Mononuclear cell (primary cell): ENCODE measurements around the gene FOXC2. TPM values are rescaled to one million over a fixed set of nuclear protein-coding genes. Genes with fewer than 3 reads are reported as not detected.
A peak's percentile ranks its signal among the peaks of the same experiment; 100 is the strongest.

Source experiments
- H3K27me3 ChIP-seq: 2 replicates; pipeline ENCODE4 v1.6.0; 2011; ENCODE audit warnings: low read length, control low read depth; ENCODE audit not compliant: insufficient read depth
- H3K4me1 ChIP-seq: 2 replicates; pipeline ENCODE4 v1.5.1; 2011; ENCODE audit warnings: mild to moderate bottlenecking, low read length, control low read depth; ENCODE audit not compliant: insufficient read depth
- H3K4me3 ChIP-seq: 2 replicates; pipeline ENCODE4 v1.5.1; 2011; ENCODE audit warnings: mild to moderate bottlenecking, low read length, moderate library complexity
- H3K9me3 ChIP-seq: 2 replicates; pipeline ENCODE4 v1.5.1; 2011; ENCODE audit warnings: low read depth, mild to moderate bottlenecking, control low read depth, low read length
- total RNA-seq: library from RNA; depleted of rRNA; stranded (reverse); fragments of >200 nt; gene quantifications from one replicate; pipeline ENCODE4 v1.2.3, GENCODE V29; 2012

The FOXC2 gene
- total RNA-seq, 1 donor, result not detected

- H3K9me3 ChIP-seq, result no peaks in the 10 kb centered on the region
- H3K4me1 ChIP-seq, result peaks cover 14% of the 10 kb centered on the region
- peaks cover 67% of the 10 kb centered on the region for H3K27me3 ChIP-seq
- H3K4me3 ChIP-seq, result no peak overlapping the region
These were observed 4.9 kb downstream of the FOXC2 start for GRCh38 chr16:86571530-86571915.

GRCh38 chr16:86572041-86572521 is 5.5 kb downstream of the FOXC2 start:
- Histone ChIP-seq H3K4me3 (no peak overlapping the region), H3K4me1 (peaks cover 12% of the 10 kb centered on the region), H3K9me3 (no peaks in the 10 kb centered on the region), H3K27me3 (peaks cover 71% of the 10 kb centered on the region)

- Histone ChIP-seq H3K4me1 (peaks cover 12% of the 10 kb centered on the region), H3K9me3 (no peaks in the 10 kb centered on the region), H3K4me3 (no peak overlapping the region), H3K27me3 (peaks cover 71% of the 10 kb centered on the region)
These were observed 6.0 kb downstream of the FOXC2 start for GRCh38 chr16:86572606-86573005.

- Histone ChIP-seq H3K9me3 (no peaks in the 10 kb centered on the region), H3K27me3 (peaks cover 74% of the 10 kb centered on the region), H3K4me3 (no peak overlapping the region)
These were observed 6.6 kb downstream of the FOXC2 start for GRCh38 chr16:86573215-86573614.

GRCh38 chr16:86573646-86574508 is 7.2 kb downstream of the FOXC2 start:
- no peaks in the 10 kb centered on the region for H3K9me3 ChIP-seq
- H3K4me3 ChIP-seq, result no peak overlapping the region
- peaks cover 73% of the 10 kb centered on the region for H3K27me3 ChIP-seq
- H3K4me1 ChIP-seq, result peaks cover 12% of the 10 kb centered on the region

More at GRCh38 chr16:86573215-86573614, 6.6 kb downstream of the FOXC2 start:
- peaks cover 12% of the 10 kb centered on the region for H3K4me1 ChIP-seq

- Histone ChIP-seq H3K27me3 (peaks cover 69% of the 10 kb centered on the region), H3K4me1 (peaks cover 12% of the 10 kb centered on the region), H3K4me3 (no peak overlapping the region), H3K9me3 (no peaks in the 10 kb centered on the region)
These were observed 8.0 kb downstream of the FOXC2 start for GRCh38 chr16:86574646-86575045.

- H3K4me3 ChIP-seq, result no peak overlapping the region
- H3K27me3 ChIP-seq, result peaks cover 69% of the 10 kb centered on the region
These were observed 8.6 kb downstream of the FOXC2 start for GRCh38 chr16:86575095-86575685.

GRCh38 chr16:86575754-86576557 is 9.3 kb downstream of the FOXC2 start:
- peaks cover 65% of the 10 kb centered on the region for H3K27me3 ChIP-seq
- peaks cover 12% of the 10 kb centered on the region for H3K4me1 ChIP-seq
- H3K9me3 ChIP-seq, result no peaks in the 10 kb centered on the region
- peak overlapping the region; percentile 23 for H3K4me3 ChIP-seq

More at GRCh38 chr16:86575095-86575685, 8.6 kb downstream of the FOXC2 start:
- Histone ChIP-seq H3K4me1 (peaks cover 12% of the 10 kb centered on the region), H3K9me3 (no peaks in the 10 kb centered on the region)

GRCh38 chr16:86576591-86577313 is 10.1 kb downstream of the FOXC2 start:
- H3K4me1 ChIP-seq, result peaks cover 12% of the 10 kb centered on the region
- H3K4me3 ChIP-seq, result no peak overlapping the region
- H3K9me3 ChIP-seq, result no peaks in the 10 kb centered on the region
- H3K27me3 ChIP-seq, result peaks cover 65% of the 10 kb centered on the region

GRCh38 chr16:86577314-86577971 is 10.8 kb downstream of the FOXC2 start:
- Histone ChIP-seq H3K4me3 (no peak overlapping the region), H3K4me1 (peaks cover 12% of the 10 kb centered on the region), H3K9me3 (no peaks in the 10 kb centered on the region), H3K27me3 (peaks cover 62% of the 10 kb centered on the region)

- Histone ChIP-seq H3K4me1 (peaks cover 12% of the 10 kb centered on the region), H3K4me3 (no peak within 1 kb of the TSS), H3K9me3 (no peaks in the 10 kb centered on the region), H3K27me3 (peaks cover 62% of the 10 kb centered on the region)
These were observed 11.5 kb downstream of the FOXC2 start, which contains the start of gene FOXL1 for GRCh38 chr16:86578061-86578599. FOXL1 (plus strand) TSS chr16:86578549; CDS start chr16:86578724, 175 bp downstream.

GRCh38 chr16:86578611-86579267 is 12.1 kb downstream of the FOXC2 start:
- Histone ChIP-seq H3K9me3 (no peaks in the 10 kb centered on the region), H3K4me1 (peaks cover 12% of the 10 kb centered on the region), H3K27me3 (peaks cover 65% of the 10 kb centered on the region)

GRCh38 chr16:86579268-86580062 is 12.8 kb downstream of the FOXC2 start:
- Histone ChIP-seq H3K4me3 (no peak overlapping the region), H3K4me1 (peaks cover 12% of the 10 kb centered on the region), H3K27me3 (peaks cover 64% of the 10 kb centered on the region)

More at GRCh38 chr16:86578611-86579267, 12.1 kb downstream of the FOXC2 start:
- no peak overlapping the region for H3K4me3 ChIP-seq

More at GRCh38 chr16:86579268-86580062, 12.8 kb downstream of the FOXC2 start:
- no peaks in the 10 kb centered on the region for H3K9me3 ChIP-seq
